HepG2 (cell line): ENCODE data around the gene PRKG1. TPM values are rescaled to one million over a fixed set of nuclear protein-coding genes. Genes with fewer than 3 reads are reported as not detected.

Experiments
- ATAC-seq: fragments of 200-7000 bp; cut with Tn5 transposase; 3 replicates; pipeline ENCODE4 v1.9.1; 2020; ENCODE audit warnings: mild to moderate bottlenecking, moderate library complexity
- BruUV-seq: library from RNA; stranded (reverse); fragments of 400-500 nt; replicated peaks from 2 replicates; lab custom pipeline; 2021; lab: Mats Ljungman, UMichigan
- CTCF ChIA-PET: fragments of 300-600 bp; formaldehyde crosslinking; extraction: SDS; loops from one replicate; lab custom pipeline; 2021; ENCODE audit warnings: low total read pairs, inconsistent platforms, low intra/inter-chr PET ratio; lab: Yijun Ruan, JAX
- POLR2A ChIA-PET: fragments of 350-600 bp; sonication (Branson Sonifier 250); formaldehyde crosslinking; loops from one replicate; lab custom pipeline; 2020; ENCODE audit warnings: antibody characterized with exemption, inconsistent platforms; lab: Yijun Ruan, JAX
- DNase-seq: peaks from one replicate; pipeline ENCODE4 v3.0.0-alpha.2; 2015; ENCODE audit warnings: low spot score
- FAIRE-seq: peaks from 3 replicates; lab custom pipeline; 2011; peaks lifted over from hg19 to GRCh38; lab: Jason Lieb, UNC
- H2AFZ ChIP-seq: one replicate; pipeline ENCODE4 v1.6.1; 2011; ENCODE audit warnings: low read length, inconsistent platforms
- H3K27ac ChIP-seq: fragments of 300-600 bp; 3 replicates; pipeline ENCODE4 v1.8.0; 2011; ENCODE audit warnings: mixed run types, mild to moderate bottlenecking, mixed read lengths, low read length, inconsistent platforms; ENCODE audit not compliant: insufficient read depth; ENCODE audit errors: extremely low read length
- H3K27me3 ChIP-seq, 2 experiments: fragments of 200-600 bp in 1 of 2; 2 replicates in 1 of 2; 3 replicates in 1 of 2; pipeline versions ENCODE4 v1.6.0 to v1.8.0; 2011; ENCODE audit warnings: low read length in 2 of 2, mild to moderate bottlenecking in 2 of 2, moderate library complexity in 2 of 2, inconsistent platforms in 1 of 2; ENCODE audit not compliant: insufficient read depth in 2 of 2, control insufficient read depth in 1 of 2
- H3K36me3 ChIP-seq, 2 experiments: fragments of 200-600 bp in 1 of 2; replicated peaks in 1 of 2; 2 replicates in 1 of 2; 3 replicates in 1 of 2; pipeline versions ENCODE4 v1.5.1 to v1.8.0; 2011; ENCODE audit warnings: low read length in 2 of 2, inconsistent platforms in 1 of 2; ENCODE audit not compliant: insufficient read depth in 2 of 2, control insufficient read depth in 1 of 2
- H3K4me1 ChIP-seq: 2 replicates; pipeline ENCODE4 v1.5.1; 2012; ENCODE audit warnings: low read length, inconsistent platforms; ENCODE audit not compliant: insufficient read depth
- H3K4me2 ChIP-seq: 2 replicates; pipeline ENCODE4 v1.6.0; 2011; ENCODE audit warnings: low read depth, low read length, inconsistent platforms
- H3K4me3 ChIP-seq, 3 experiments: fragments of 200-600 bp in 1 of 3; sonication (generic), shearing (Covaris generic) in 1 of 3; replicated peaks in 1 of 3; 2 replicates each; pipeline ENCODE4 v1.5.1; 2011 to 2016; ENCODE audit warnings: low read length in 3 of 3, inconsistent platforms in 2 of 3, low read depth in 2 of 3, mild to moderate bottlenecking in 2 of 3, control low read depth in 1 of 3, mixed read lengths in 1 of 3; ENCODE audit not compliant: insufficient read depth in 1 of 3
- H3K79me2 ChIP-seq: one replicate; pipeline ENCODE4 v1.6.1; 2011; ENCODE audit warnings: low read length, inconsistent platforms; ENCODE audit not compliant: insufficient read depth
- H3K9ac ChIP-seq: 2 replicates; pipeline ENCODE4 v1.6.0; 2011; ENCODE audit warnings: mild to moderate bottlenecking, low read depth, low read length, inconsistent platforms; ENCODE audit not compliant: insufficient read depth
- H3K9me3 ChIP-seq: 2 replicates; pipeline ENCODE4 v1.5.1; 2012; ENCODE audit warnings: mild to moderate bottlenecking, low read length
- H4K20me1 ChIP-seq: 2 replicates; pipeline ENCODE4 v1.6.0; 2011; ENCODE audit warnings: inconsistent platforms, mild to moderate bottlenecking, low read length, moderate library complexity; ENCODE audit not compliant: insufficient read depth
- ETV5 ChIP-seq: IDR thresholded peaks from 2 replicates; pipeline ENCODE4 v1.6.1; 2018; ENCODE audit warnings: missing biosample characterization, missing genetic modification reagents, inconsistent platforms, borderline replicate concordance
- PLRG1 ChIP-seq: fragments of 450-650 bp; conservative IDR thresholded peaks from 2 replicates; pipeline ENCODE4 v1.6.1; 2016
- POLR2A ChIP-seq, 2 experiments: IDR thresholded peaks; 2 replicates each; pipeline ENCODE4 v1.6.1; 2011; ENCODE audit warnings: low read depth in 2 of 2, low read length in 2 of 2, mild to moderate bottlenecking in 1 of 2, moderate library complexity in 1 of 2; ENCODE audit not compliant: insufficient read depth in 1 of 2
- TBX2 ChIP-seq: sonication (generic); formaldehyde crosslinking; IDR thresholded peaks from 2 replicates; pipeline ENCODE4 v1.5.0; 2020; ENCODE audit warnings: missing genetic modification reagents, mild to moderate bottlenecking, borderline replicate concordance
- TCF12 ChIP-seq, 2 experiments: fragments of 450-650 bp in 1 of 2; sonication (generic) in 1 of 2; formaldehyde crosslinking in 1 of 2; IDR thresholded peaks; 2 replicates each; pipeline versions ENCODE4 v1.6.1 to v1.8.0; 2017 to 2022; ENCODE audit warnings: antibody characterized with exemption in 1 of 2, mild to moderate bottlenecking in 1 of 2, missing genetic modification reagents in 1 of 2, moderate library complexity in 1 of 2
- ZNF552 ChIP-seq: sonication (generic); formaldehyde crosslinking; IDR thresholded peaks from 2 replicates; pipeline ENCODE4 v1.9.0; 2022; ENCODE audit warnings: missing genetic modification reagents, mild to moderate bottlenecking, borderline replicate concordance
- WGBS: methylation state at CpG from one replicate; pipeline ENCODE4 v1.1.6; 2017; ENCODE audit warnings: low lambda C conversion rate; 5-methylcytosine and 5-hydroxymethylcytosine counted together
- in situ Hi-C: cut with HindIII; loops from 2 replicates; pipeline ENCODE4 v1.10.0; 2017; ENCODE audit warnings: low pct_unique_long_range_greater_than_20kb; ENCODE audit not compliant: extremely low pct_ligation_motif_present
- intact Hi-C: fragments of 100-400 bp; cut with micrococcal nuclease; formaldehyde crosslinking; loops from one replicate; pipeline ENCODE4 v1.10.0; 2022; ENCODE audit not compliant: unreplicated experiment
- polyA plus RNA-seq, 8 experiments: library from polyadenylated mRNA; depleted of rRNA in 3 of 8; stranded (reverse) in 7 of 8; unstranded in 1 of 8; fragments of >200 nt; fragmentation: Illumina TruSeq in 4 of 8; extraction: Trizol in 4 of 8; gene quantifications; 2 replicates each; pipeline versions ENCODE4 v1.2.1 to v1.2.3, GENCODE V29; 2011 to 2016; ENCODE audit warnings: low read depth in 4 of 8, missing spikeins in 1 of 8, mixed read lengths in 1 of 8; ENCODE audit not compliant: insufficient read depth in 1 of 8
- total RNA-seq, 5 experiments: library from RNA; depleted of rRNA; stranded (reverse); fragments of >200 nt; fragmentation: Illumina TruSeq; extraction: Trizol; gene quantifications; 2 replicates each; pipeline ENCODE4 v1.2.3, GENCODE V29; 2016; ENCODE audit warnings: low read depth in 1 of 5
- TF ChIP-seq, protein P1 (sequence below): IDR thresholded peaks from 2 replicates; pipeline ENCODE4 v1.6.1; 2016; ENCODE audit warnings: mild to moderate bottlenecking, missing biosample characterization, missing genetic modification reagents
- TF ChIP-seq, protein P2 (sequence below): sonication (generic); formaldehyde crosslinking; IDR thresholded peaks from 2 replicates; pipeline ENCODE4 v1.8.1; 2023; ENCODE audit warnings: mild to moderate bottlenecking, moderate library complexity, missing genetic modification reagents
- TF ChIP-seq, protein P3 (sequence below): sonication (generic); formaldehyde crosslinking; IDR thresholded peaks from 2 replicates; pipeline ENCODE4 v1.4.0; 2020; ENCODE audit warnings: missing genetic modification reagents

PRKG1 gene
- total and polyA plus RNA-seq, 2 of the 13 experiments (the other 11 are each of a cell fraction or from before 2014, with no cell fraction given): 0.01 TPM; not detected in 1

DNA sequence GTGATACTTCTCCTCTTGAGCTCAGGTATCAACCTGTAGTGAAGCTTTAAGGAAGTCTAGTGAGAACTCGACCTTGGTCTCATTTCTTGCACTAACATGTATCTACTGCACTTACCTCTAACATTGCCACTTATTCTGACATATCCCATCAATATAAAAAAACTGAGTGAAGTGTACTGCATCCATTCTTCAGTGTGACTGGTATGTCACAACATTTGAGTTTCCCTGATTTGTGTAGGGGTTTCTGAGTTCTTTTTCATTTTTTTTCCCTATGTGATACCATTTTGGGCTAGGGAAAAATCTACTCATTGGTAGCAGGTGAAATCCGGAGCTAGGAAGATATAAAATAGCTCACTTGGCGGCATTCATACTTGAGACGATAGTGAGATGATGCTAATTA is 274.3 kb downstream of the PRKG1 start:
- TF ChIP-seq TCF12 (IDR thresholded peaks at IDR 0.05): no peak
- TF ChIP-seq TCF12 (CRISPR knock-in tag; IDR thresholded peaks at IDR 0.05): no peak
- no peak for TF ChIP-seq TBX2 (CRISPR knock-in tag)
- TF ChIP-seq, protein P1, sequence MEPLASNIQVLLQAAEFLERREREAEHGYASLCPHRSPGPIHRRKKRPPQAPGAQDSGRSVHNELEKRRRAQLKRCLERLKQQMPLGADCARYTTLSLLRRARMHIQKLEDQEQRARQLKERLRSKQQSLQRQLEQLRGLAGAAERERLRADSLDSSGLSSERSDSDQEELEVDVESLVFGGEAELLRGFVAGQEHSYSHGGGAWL (CRISPR knock-in tag): no peak
- TF ChIP-seq PLRG1: no peak
- TF ChIP-seq ZNF552: no peak
- TF ChIP-seq, protein P2, sequence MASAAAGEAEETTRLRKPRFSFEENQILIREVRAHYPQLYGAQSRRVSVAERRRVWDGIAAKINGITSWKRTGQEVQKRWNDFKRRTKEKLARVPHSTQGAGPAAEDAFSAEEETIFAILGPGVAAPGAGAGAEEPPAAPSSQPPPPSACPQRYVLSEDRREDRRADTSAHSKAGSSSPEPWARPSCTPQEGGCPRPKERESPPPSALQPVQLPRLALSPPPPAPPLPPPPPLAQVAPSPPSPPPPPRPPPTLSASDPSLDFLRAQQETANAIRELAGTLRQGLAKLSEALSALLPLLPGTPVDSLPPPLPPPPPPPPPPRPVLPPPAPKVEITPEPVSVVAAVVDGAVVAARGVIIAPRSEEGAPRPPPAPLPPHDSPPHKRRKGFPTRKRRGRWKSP: no peak
- TF ChIP-seq ETV5: no peak
- TF ChIP-seq, protein P3, sequence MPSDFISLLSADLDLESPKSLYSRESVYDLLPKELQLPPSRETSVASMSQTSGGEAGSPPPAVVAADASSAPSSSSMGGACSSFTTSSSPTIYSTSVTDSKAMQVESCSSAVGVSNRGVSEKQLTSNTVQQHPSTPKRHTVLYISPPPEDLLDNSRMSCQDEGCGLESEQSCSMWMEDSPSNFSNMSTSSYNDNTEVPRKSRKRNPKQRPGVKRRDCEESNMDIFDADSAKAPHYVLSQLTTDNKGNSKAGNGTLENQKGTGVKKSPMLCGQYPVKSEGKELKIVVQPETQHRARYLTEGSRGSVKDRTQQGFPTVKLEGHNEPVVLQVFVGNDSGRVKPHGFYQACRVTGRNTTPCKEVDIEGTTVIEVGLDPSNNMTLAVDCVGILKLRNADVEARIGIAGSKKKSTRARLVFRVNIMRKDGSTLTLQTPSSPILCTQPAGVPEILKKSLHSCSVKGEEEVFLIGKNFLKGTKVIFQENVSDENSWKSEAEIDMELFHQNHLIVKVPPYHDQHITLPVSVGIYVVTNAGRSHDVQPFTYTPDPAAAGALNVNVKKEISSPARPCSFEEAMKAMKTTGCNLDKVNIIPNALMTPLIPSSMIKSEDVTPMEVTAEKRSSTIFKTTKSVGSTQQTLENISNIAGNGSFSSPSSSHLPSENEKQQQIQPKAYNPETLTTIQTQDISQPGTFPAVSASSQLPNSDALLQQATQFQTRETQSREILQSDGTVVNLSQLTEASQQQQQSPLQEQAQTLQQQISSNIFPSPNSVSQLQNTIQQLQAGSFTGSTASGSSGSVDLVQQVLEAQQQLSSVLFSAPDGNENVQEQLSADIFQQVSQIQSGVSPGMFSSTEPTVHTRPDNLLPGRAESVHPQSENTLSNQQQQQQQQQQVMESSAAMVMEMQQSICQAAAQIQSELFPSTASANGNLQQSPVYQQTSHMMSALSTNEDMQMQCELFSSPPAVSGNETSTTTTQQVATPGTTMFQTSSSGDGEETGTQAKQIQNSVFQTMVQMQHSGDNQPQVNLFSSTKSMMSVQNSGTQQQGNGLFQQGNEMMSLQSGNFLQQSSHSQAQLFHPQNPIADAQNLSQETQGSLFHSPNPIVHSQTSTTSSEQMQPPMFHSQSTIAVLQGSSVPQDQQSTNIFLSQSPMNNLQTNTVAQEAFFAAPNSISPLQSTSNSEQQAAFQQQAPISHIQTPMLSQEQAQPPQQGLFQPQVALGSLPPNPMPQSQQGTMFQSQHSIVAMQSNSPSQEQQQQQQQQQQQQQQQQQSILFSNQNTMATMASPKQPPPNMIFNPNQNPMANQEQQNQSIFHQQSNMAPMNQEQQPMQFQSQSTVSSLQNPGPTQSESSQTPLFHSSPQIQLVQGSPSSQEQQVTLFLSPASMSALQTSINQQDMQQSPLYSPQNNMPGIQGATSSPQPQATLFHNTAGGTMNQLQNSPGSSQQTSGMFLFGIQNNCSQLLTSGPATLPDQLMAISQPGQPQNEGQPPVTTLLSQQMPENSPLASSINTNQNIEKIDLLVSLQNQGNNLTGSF: no peak
- no peak for TF ChIP-seq POLR2A (IDR thresholded peaks at IDR 0.05; ENCODE audit: insufficient read depth in 1 of 2, low read depth in 2 of 2, low read length in 2 of 2)
- intact Hi-C loops (no loop called here), in situ Hi-C loops (no loop called here)
- Histone ChIP-seq H3K4me2 (no peak overlapping the region), H3K4me3 (no peak overlapping the region), H3K36me3 (no peaks in the 10 kb centered on the region), H2AFZ (no peak overlapping the region), H3K4me1 (no peaks in the 10 kb centered on the region), H3K9me3 (no peaks in the 10 kb centered on the region), H3K27me3 (no peaks in the 10 kb centered on the region; a peak in 1 of 5 replicates), H4K20me1 (no peaks in the 10 kb centered on the region), H3K79me2 (no peaks in the 10 kb centered on the region), H3K9ac (no peak overlapping the region), H3K27ac (no peak overlapping the region)
- ChIA-PET POLR2A (no interaction called here), CTCF (no interaction called here)
- WGBS: 2% methylated on average over 4 of the region's 4 CpGs
- DNase-seq (no peak), FAIRE-seq (no peak), ATAC-seq (no peak)
- no TSS peak for BruUV-seq
